Activated CD4-positive, alpha-beta T cell treated with anti-CD3 and anti-CD28 coated beads, Interleukin-2, amount 50 U/mL, for 4 hours (primary cell): ENCODE measurements around the gene RPL38.
A peak's percentile ranks its signal among the peaks of the same experiment; 100 is the strongest.

Experiments
- DNase-seq, 2 experiments: peaks; one replicate each; pipeline ENCODE4 v3.0.0-alpha.2; 2020

RPL38 gene

GRCh38 chr17:74203439-74204240 lies at the start of gene RPL38:
RPL38 (plus strand) TSS chr17:74203678; CDS start chr17:74203956, 278 bp downstream.
- peak; percentile 94 to 97 for DNase-seq

GRCh38 chr17:74153821-74154430 lies 49.6 kb upstream of the RPL38 start:
- DNase-seq: no peak

GRCh38 chr17:74156878-74157277 lies 46.6 kb upstream of the RPL38 start:
- DNase-seq: no peak

GRCh38 chr17:74157366-74157765 lies 46.1 kb upstream of the RPL38 start:
- no peak for DNase-seq

- DNase-seq: no peak
These were observed 44.7 kb upstream of the RPL38 start for GRCh38 chr17:74158761-74159160.

- DNase-seq: no peak
These were observed 44.1 kb upstream of the RPL38 start for GRCh38 chr17:74159226-74159840.

GRCh38 chr17:74160656-74161502 lies 42.6 kb upstream of the RPL38 start:
- no peak for DNase-seq

- no peak for DNase-seq
These were observed 42.0 kb upstream of the RPL38 start for GRCh38 chr17:74161503-74161875.

- DNase-seq: no peak
These were observed 40.1 kb upstream of the RPL38 start for GRCh38 chr17:74163271-74163821.

- no peak for DNase-seq
These were observed 39.6 kb upstream of the RPL38 start for GRCh38 chr17:74163836-74164235.

- no peak for DNase-seq
These were observed 38.9 kb upstream of the RPL38 start for GRCh38 chr17:74164446-74165045.

- DNase-seq: no peak
These were observed 37.6 kb upstream of the RPL38 start for GRCh38 chr17:74165797-74166365.

GRCh38 chr17:74170924-74171323 lies 32.6 kb upstream of the RPL38 start:
- DNase-seq: no peak

GRCh38 chr17:74172700-74173099 lies 30.8 kb upstream of the RPL38 start:
- DNase-seq: no peak

- DNase-seq: peak; percentile 9 to 21
These were observed 26.9 kb upstream of the RPL38 start for GRCh38 chr17:74176546-74177001.

GRCh38 chr17:74177018-74177450 lies 26.4 kb upstream of the RPL38 start:
- DNase-seq: no peak

GRCh38 chr17:74179576-74179975 lies 23.9 kb upstream of the RPL38 start:
- DNase-seq: no peak

GRCh38 chr17:74180336-74180735 lies 23.1 kb upstream of the RPL38 start:
- no peak for DNase-seq

- no peak for DNase-seq
These were observed 22.1 kb upstream of the RPL38 start for GRCh38 chr17:74181341-74181740.

- no peak for DNase-seq
These were observed 21.3 kb upstream of the RPL38 start for GRCh38 chr17:74182041-74182723.

- DNase-seq: no peak
These were observed 20.1 kb upstream of the RPL38 start for GRCh38 chr17:74183411-74183810.
